Neural progenitor cell (in vitro differentiated cells): Measurements from ENCODE around the gene CPNE2. TPM values are rescaled to one million over a fixed set of nuclear protein-coding genes. Genes with fewer than 3 reads are reported as not detected.

Experiments used
- DNase-seq: peaks from one replicate; pipeline ENCODE4 v3.0.0-alpha.2; 2016; ENCODE audit warnings: low spot score
- H2AFZ ChIP-seq: fragments of 200-600 bp; sonication (generic); replicated peaks from 2 replicates; pipeline ENCODE4 v1.6.1; 2016; ENCODE audit warnings: antibody characterized with exemption
- H3F3A ChIP-seq: fragments of 200-600 bp; sonication (generic); 2 replicates; pipeline ENCODE4 v1.6.1; 2016; ENCODE audit warnings: antibody characterized with exemption, low read depth
- H3K27ac ChIP-seq: fragments of 200-600 bp; sonication (generic); 2 replicates; pipeline ENCODE4 v1.5.1; 2016; ENCODE audit warnings: mild to moderate bottlenecking
- H3K27me3 ChIP-seq: fragments of 200-600 bp; sonication (generic); 2 replicates; pipeline ENCODE4 v1.6.1; 2016; ENCODE audit warnings: mild to moderate bottlenecking, moderate library complexity
- H3K36me3 ChIP-seq: fragments of 200-600 bp; sonication (generic); 2 replicates; pipeline ENCODE4 v1.5.1; 2016
- H3K4me1 ChIP-seq: fragments of 200-600 bp; sonication (generic); 2 replicates; pipeline ENCODE4 v1.6.1; 2016; ENCODE audit warnings: mixed run types
- H3K4me2 ChIP-seq: fragments of 200-600 bp; sonication (generic); 2 replicates; pipeline ENCODE4 v1.6.1; 2016
- H3K4me3 ChIP-seq: fragments of 200-600 bp; sonication (generic); 2 replicates; pipeline ENCODE4 v1.5.1; 2016
- H3K79me2 ChIP-seq: fragments of 200-600 bp; sonication (generic); 2 replicates; pipeline ENCODE4 v1.6.1; 2016; ENCODE audit warnings: low read depth
- H3K9ac ChIP-seq: fragments of 200-600 bp; sonication (generic); 2 replicates; pipeline ENCODE4 v1.6.1; 2016
- H3K9me3 ChIP-seq: fragments of 200-600 bp; sonication (generic); 2 replicates; pipeline ENCODE4 v1.5.1; 2016; ENCODE audit warnings: low read depth
- H4K20me1 ChIP-seq: fragments of 200-600 bp; sonication (generic); 2 replicates; pipeline ENCODE4 v1.6.1; 2016; ENCODE audit warnings: low read depth
- H3K27ac Mint-ChIP-seq: 3 replicates; pipeline ENCODE4 v1.8.0; 2021; ENCODE audit warnings: mixed read lengths
- H3K27me3 Mint-ChIP-seq: 2 replicates; pipeline ENCODE4 v1.8.0; 2022; ENCODE audit warnings: low read depth, mild to moderate bottlenecking, inconsistent platforms, moderate library complexity, mixed read lengths; ENCODE audit not compliant: insufficient read depth
- H3K36me3 Mint-ChIP-seq: 3 replicates; pipeline ENCODE4 v1.8.0; 2021; ENCODE audit warnings: mixed read lengths
- H3K4me1 Mint-ChIP-seq: 3 replicates; pipeline ENCODE4 v1.8.0; 2021; ENCODE audit warnings: mixed read lengths
- H3K4me3 Mint-ChIP-seq: 3 replicates; pipeline ENCODE4 v1.8.0; 2021; ENCODE audit warnings: mild to moderate bottlenecking, moderate library complexity, mixed read lengths
- H3K9me3 Mint-ChIP-seq: 3 replicates; pipeline ENCODE4 v1.8.0; 2020; ENCODE audit warnings: mixed read lengths
- EZH2 ChIP-seq: fragments of 200-600 bp; sonication (generic); IDR thresholded peaks from 2 replicates; pipeline ENCODE4 v1.6.1; 2017; ENCODE audit warnings: antibody characterized with exemption, mild to moderate bottlenecking, moderate library complexity
- EZH2phosphoT487 ChIP-seq: fragments of 200-600 bp; sonication (generic); IDR thresholded peaks from 2 replicates; pipeline ENCODE4 v1.6.1; 2017; ENCODE audit warnings: antibody characterized with exemption
- total RNA-seq: library from RNA; depleted of rRNA; stranded (reverse); fragments of >200 nt; gene quantifications from 2 replicates; pipeline ENCODE4 v1.2.3, GENCODE V29; 2015; ENCODE audit warnings: low replicate concordance
- TF ChIP-seq, protein P1 (sequence below): fragments of 200-600 bp; sonication (generic); IDR thresholded peaks from 2 replicates; pipeline ENCODE4 v1.5.1; 2017; ENCODE audit warnings: antibody characterized with exemption, mild to moderate bottlenecking

The CPNE2 gene
- total RNA-seq, 1 donor from 2014 or later = 19.8 TPM

DNA sequence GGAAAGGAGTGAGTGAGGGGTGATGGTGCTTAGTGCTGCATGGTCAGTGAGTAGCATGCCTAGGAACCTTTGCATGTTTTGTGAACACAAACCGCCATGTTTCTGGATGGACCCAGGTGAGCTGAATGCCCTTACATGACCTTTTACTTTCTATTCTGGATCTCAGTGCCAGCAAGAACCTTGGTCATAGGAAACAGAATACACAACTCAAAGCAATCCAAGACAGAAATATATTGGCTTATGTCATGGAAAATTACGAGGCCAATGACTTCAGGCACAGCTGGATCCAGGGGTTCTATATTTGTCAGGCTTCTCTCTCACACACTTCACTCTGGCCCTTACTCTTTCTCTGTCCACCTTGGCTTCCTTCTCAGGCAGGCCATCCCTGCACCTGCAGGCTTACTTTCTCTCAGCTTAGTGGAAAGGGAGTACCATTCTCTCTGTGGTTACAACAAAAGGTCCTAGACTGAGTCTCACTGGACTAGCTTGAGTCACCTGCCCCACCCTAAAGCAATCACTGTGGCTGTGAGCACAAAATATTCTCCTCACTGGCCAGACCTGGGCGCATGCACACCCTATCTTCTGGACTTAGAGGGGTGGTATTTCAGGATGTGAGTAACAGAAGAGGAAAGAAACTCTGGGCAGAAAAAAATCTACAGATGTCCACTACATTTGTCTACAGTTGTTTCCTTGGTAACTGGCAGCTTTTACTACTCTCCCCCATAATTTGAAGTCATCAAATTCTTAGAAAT lies 20.4 kb upstream of the CPNE2 start:
- H3K4me3 ChIP-seq = no peak overlapping the region
- H3K4me2 ChIP-seq = no peak overlapping the region
- H3K4me3 Mint-ChIP-seq = no peak overlapping the region

DNA sequence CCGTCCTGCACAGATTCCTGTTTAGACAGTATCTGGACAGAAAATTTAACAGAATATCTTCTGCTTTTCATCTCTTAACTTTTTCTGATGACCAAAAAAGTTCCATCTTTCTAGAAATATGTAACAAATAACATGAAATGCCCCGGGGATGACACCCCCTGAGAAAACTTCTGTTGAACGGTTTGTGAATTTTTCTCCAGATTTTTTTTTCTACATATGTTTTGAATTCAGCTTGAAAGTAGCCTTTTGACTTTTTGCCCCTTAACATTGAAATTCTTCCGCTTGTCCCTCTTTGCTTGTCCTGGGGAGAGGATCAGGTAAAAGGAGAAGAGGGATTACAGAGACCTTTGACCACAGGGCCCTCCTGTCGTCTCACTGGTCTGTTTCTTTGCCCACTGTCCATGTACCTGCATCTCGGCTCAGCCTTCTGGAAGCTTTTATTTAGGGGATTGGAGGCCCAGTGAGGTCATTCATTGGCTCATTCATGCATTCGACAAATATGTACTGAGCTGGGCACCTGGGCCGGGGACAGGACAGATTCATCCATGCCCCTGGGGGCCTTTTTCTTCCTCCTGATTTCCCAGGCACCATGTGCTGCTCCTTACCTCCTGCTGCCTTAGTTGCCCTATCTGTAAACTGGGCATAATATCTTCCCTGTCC lies 19.6 kb upstream of the CPNE2 start:
- TF ChIP-seq EZH2phosphoT487 (no peak), EZH2 (no peak)
- TF ChIP-seq, protein P1, sequence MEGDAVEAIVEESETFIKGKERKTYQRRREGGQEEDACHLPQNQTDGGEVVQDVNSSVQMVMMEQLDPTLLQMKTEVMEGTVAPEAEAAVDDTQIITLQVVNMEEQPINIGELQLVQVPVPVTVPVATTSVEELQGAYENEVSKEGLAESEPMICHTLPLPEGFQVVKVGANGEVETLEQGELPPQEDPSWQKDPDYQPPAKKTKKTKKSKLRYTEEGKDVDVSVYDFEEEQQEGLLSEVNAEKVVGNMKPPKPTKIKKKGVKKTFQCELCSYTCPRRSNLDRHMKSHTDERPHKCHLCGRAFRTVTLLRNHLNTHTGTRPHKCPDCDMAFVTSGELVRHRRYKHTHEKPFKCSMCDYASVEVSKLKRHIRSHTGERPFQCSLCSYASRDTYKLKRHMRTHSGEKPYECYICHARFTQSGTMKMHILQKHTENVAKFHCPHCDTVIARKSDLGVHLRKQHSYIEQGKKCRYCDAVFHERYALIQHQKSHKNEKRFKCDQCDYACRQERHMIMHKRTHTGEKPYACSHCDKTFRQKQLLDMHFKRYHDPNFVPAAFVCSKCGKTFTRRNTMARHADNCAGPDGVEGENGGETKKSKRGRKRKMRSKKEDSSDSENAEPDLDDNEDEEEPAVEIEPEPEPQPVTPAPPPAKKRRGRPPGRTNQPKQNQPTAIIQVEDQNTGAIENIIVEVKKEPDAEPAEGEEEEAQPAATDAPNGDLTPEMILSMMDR = no peak
- H3K36me3 Mint-ChIP-seq = no peaks in the 10 kb centered on the region
- Histone ChIP-seq H3K27me3 (no peaks in the 10 kb centered on the region), H3K27ac (no peak overlapping the region), H3K79me2 (no peaks in the 10 kb centered on the region), H3K9ac (no peak overlapping the region), H2AFZ (no peak overlapping the region), H3K4me2 (no peak overlapping the region), H3K9me3 (no peaks in the 10 kb centered on the region), H3K4me3 (no peak overlapping the region), H3K36me3 (no peaks in the 10 kb centered on the region), H4K20me1 (no peaks in the 10 kb centered on the region), H3F3A (no peaks in the 10 kb centered on the region), H3K4me1 (peaks cover 6% of the 10 kb centered on the region)
- H3K9me3 Mint-ChIP-seq = no peaks in the 10 kb centered on the region
- no peak for DNase-seq
- H3K4me3 Mint-ChIP-seq = no peak overlapping the region
- H3K27me3 Mint-ChIP-seq = no peaks in the 10 kb centered on the region
- H3K4me1 Mint-ChIP-seq = peaks cover 6% of the 10 kb centered on the region
- no peak overlapping the region for H3K27ac Mint-ChIP-seq

More for the DNA sequence above, 20.4 kb upstream of the CPNE2 start:
- Histone ChIP-seq H3K36me3 (no peaks in the 10 kb centered on the region), H3K9ac (no peak overlapping the region), H3K4me1 (peaks cover 6% of the 10 kb centered on the region), H3K79me2 (no peaks in the 10 kb centered on the region), H3K27me3 (no peaks in the 10 kb centered on the region), H3F3A (no peaks in the 10 kb centered on the region), H3K9me3 (no peaks in the 10 kb centered on the region), H4K20me1 (no peaks in the 10 kb centered on the region), H2AFZ (no peak overlapping the region), H3K27ac (no peak overlapping the region)
- no peaks in the 10 kb centered on the region for H3K27me3 Mint-ChIP-seq
- no peak for DNase-seq
- H3K9me3 Mint-ChIP-seq = no peaks in the 10 kb centered on the region
- TF ChIP-seq, protein P1 = no peak
- no peak for TF ChIP-seq EZH2
- no peak overlapping the region for H3K27ac Mint-ChIP-seq
- H3K36me3 Mint-ChIP-seq = no peaks in the 10 kb centered on the region
- H3K4me1 Mint-ChIP-seq = peaks cover 6% of the 10 kb centered on the region

DNA sequence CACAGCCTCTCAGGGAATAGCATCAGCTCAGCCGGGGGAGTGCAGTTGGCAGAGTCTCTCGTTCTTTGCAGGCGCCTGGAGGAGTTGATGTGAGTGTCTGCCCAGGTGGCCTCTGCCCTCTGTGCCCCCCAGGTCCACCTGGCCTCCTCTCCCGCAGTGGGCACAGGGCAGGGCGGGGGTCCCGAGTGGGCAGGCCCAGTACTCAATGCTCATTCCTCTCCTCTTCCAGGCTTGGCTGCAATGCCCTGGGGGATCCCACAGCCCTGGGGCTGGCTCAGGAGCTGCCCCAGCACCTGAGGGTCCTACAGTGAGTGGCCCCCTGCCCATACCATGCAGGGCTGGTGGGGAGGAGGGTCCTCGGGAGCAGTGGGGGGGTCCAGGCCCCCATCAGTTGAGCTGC lies 14.7 kb upstream of the CPNE2 start:
- no peaks in the 10 kb centered on the region for H3K36me3 ChIP-seq
- TF ChIP-seq EZH2 (no peak), EZH2phosphoT487 (no peak)
- TF ChIP-seq, protein P1 = no peak
- no peak overlapping the region for H3K27ac Mint-ChIP-seq

More for the DNA sequence above, 14.7 kb upstream of the CPNE2 start:
- H3K79me2 ChIP-seq = no peaks in the 10 kb centered on the region
- H4K20me1 ChIP-seq = no peaks in the 10 kb centered on the region
- Mint-ChIP-seq H3K27me3 (peaks cover 4% of the 10 kb centered on the region), H3K36me3 (no peaks in the 10 kb centered on the region), H3K4me3 (no peak overlapping the region), H3K9me3 (no peaks in the 10 kb centered on the region), H3K4me1 (peaks cover 4% of the 10 kb centered on the region)
- no peak overlapping the region for H3K9ac ChIP-seq
- H3F3A ChIP-seq = no peaks in the 10 kb centered on the region
- H3K9me3 ChIP-seq = no peaks in the 10 kb centered on the region
- DNase-seq = no peak
- no peak overlapping the region for H3K4me2 ChIP-seq
- no peaks in the 10 kb centered on the region for H3K27me3 ChIP-seq
- no peak overlapping the region for H2AFZ ChIP-seq
- peaks cover 4% of the 10 kb centered on the region for H3K4me1 ChIP-seq
- no peak overlapping the region for H3K4me3 ChIP-seq
- no peak overlapping the region for H3K27ac ChIP-seq
